ENCODE data around the gene FOXE1.

The FOXE1 gene

GRCh38 chr9:97900738-97901565 lies 47.9 kb downstream of the FOXE1 start:
- Histone ChIP-seq H3K4me3 (no peak overlapping the region), H3K27ac (no peak overlapping the region)

DNA sequence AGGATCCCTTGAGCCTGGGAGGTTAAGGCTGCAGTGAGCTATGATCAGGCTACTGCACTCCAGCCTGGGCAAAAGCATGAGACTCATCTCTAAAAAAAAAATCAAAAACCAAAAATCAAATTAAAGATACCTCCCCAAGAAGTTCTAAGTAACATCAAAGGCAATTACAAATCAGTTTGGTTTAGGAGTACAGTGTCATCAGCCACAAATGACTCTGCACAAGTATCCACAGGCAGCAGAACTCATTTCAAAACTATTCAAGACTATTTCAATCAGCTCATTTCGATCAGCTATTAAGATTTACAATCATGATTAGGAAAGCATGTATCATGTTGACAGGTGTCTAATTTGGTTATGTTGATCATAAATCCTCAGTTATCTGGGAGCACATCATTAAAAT lies 50.2 kb downstream of the FOXE1 start:
- Histone ChIP-seq H3K4me3 (no peak overlapping the region), H3K27ac (peak overlapping the region in 3 of 21 experiments; percentile 1 to 89 (median 44))

DNA sequence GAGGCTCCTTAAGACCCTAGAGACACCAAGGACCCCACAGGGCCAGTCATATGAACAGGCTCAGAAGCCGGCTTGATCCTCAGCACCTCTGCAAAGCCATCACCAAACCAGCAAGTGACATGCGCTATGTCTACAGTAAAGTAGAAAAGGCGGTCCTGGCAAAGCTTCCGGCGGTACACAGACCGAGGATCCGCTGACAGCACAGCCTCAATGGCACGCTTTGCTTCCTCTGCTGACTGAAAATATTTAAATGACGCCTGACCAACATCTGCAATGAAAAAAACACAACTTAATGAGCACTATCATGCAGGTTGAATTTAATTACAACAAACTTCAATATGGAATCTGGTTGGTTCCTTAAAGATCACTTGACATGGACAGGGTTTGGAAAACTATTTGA lies 51.7 kb downstream of the FOXE1 start:
- peak overlapping the region in 8 of 21 experiments; percentile 4 to 89 (median 47) for H3K27ac ChIP-seq

DNA sequence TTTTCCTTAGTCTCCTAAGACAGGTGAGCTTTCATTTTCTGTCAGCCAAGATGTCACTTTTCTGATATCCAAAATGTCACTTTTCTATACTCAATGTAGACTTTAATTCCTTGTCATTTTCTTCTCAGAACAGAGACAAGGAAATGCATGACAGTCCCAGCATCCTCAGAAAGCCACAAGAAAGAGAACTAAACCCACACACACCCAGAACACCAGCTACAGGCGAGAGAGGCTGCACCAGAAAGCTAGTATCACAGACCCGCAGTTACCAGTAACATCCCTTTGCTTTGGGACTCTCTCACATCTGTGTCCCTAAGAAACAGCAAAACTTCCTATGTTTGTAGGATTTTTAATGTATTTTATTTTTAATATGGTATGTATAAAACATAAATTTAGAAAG lies 52.2 kb downstream of the FOXE1 start:
- H3K4me3 ChIP-seq: no peak overlapping the region
- H3K27ac ChIP-seq: peak overlapping the region in 13 of 21 experiments; percentile 20 to 89 (median 56)

More for the DNA sequence above, 51.7 kb downstream of the FOXE1 start:
- H3K4me3 ChIP-seq: no peak overlapping the region
